ENCODE data around the gene ACSF3. TPM values are rescaled to one million over a fixed set of nuclear protein-coding genes. Genes with fewer than 3 reads are reported as not detected.

The ACSF3 gene
- total and polyA plus RNA-seq, 2 donors (not counting 1 experiment from before 2014, with no cell fraction given), result 45.2 to 113 TPM

DNA sequence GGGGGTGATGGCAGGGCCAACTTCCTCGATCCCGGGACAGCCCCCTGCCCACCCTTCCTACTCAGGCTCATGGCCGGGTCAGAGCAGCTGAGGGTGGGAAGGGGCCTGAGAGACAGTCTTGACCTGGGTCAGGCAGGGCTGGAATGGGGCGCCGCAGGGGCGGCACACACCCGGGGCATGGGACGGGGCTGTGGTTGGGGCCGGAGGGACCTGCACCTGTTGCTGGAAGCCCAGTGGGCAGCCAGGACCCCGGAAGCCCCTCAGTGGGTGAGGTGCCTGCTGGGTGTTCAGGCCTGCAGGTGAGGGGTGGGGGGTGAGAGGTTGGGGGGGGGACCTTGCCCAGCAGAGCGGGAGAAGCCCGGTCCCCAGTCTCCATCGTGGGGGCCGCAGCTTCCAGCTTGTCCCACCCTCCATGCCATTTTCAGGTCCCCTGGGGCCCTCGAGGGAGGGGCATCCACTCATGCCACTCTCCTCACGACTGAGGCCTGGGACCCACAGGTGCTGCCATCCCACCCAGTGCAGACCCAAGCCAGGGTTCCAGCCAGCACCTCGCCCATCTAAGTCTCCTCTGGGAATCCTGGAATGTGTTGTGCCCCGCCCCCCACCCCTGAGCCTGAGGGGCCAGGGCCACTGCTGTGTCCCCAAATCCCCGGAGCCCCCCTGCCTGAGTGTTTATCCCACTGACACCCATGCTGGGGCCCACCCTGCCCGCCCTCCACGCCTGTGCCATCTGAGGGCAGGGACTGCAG lies 43.4 kb upstream of the ACSF3 start:
- H3K4me3 Mint-ChIP-seq, result no peak overlapping the region
- H3K79me2 ChIP-seq (ENCODE audit: control insufficient read depth, insufficient read depth, low read length), result no peaks in the 10 kb centered on the region
- TF ChIP-seq EZH2 (IDR thresholded peaks at IDR 0.05; ENCODE audit: borderline replicate concordance, insufficient read depth, low read depth, low read length, poor library complexity, severe bottlenecking), result no peak
- TF ChIP-seq, protein P1, sequence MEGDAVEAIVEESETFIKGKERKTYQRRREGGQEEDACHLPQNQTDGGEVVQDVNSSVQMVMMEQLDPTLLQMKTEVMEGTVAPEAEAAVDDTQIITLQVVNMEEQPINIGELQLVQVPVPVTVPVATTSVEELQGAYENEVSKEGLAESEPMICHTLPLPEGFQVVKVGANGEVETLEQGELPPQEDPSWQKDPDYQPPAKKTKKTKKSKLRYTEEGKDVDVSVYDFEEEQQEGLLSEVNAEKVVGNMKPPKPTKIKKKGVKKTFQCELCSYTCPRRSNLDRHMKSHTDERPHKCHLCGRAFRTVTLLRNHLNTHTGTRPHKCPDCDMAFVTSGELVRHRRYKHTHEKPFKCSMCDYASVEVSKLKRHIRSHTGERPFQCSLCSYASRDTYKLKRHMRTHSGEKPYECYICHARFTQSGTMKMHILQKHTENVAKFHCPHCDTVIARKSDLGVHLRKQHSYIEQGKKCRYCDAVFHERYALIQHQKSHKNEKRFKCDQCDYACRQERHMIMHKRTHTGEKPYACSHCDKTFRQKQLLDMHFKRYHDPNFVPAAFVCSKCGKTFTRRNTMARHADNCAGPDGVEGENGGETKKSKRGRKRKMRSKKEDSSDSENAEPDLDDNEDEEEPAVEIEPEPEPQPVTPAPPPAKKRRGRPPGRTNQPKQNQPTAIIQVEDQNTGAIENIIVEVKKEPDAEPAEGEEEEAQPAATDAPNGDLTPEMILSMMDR (IDR thresholded peaks at IDR 0.05), result no peak
- no peaks in the 10 kb centered on the region for H4K20me1 ChIP-seq (ENCODE audit: control insufficient read depth, insufficient read depth, low read length, poor library complexity, severe bottlenecking)
- ChIA-PET CTCF (no interaction called here), POLR2A (no interaction called here)
- H3K4me1 ChIP-seq (ENCODE audit: control insufficient read depth in 2 of 2, insufficient read depth in 2 of 2, low read length in 2 of 2), result no peaks in the 10 kb centered on the region
- no peak overlapping the region for H3K4me2 ChIP-seq (replicated peaks; ENCODE audit: low read depth, low read length, poor library complexity, severe bottlenecking)
- WGBS (ENCODE audit: insufficient coverage), result 84% methylated on average over 15 of the region's 21 CpGs
- no peak overlapping the region for H3K9ac ChIP-seq (ENCODE audit: low read length)
- no peak overlapping the region for H2AFZ ChIP-seq (ENCODE audit: insufficient read depth, low read depth, low read length, poor library complexity, severe bottlenecking)
- H3K4me1 Mint-ChIP-seq, result peaks cover 3% of the 10 kb centered on the region
- H3K27ac Mint-ChIP-seq, result no peak overlapping the region
- H3K27me3 ChIP-seq (replicated peaks in 1 of 4; ENCODE audit: control extremely low read depth in 1 of 4, control insufficient read depth in 3 of 4, insufficient read depth in 4 of 4, low read length in 3 of 4), result peaks cover 0 to 4% (median 2%) of the 10 kb centered on the region in 4 experiments
- H3K27ac ChIP-seq (ENCODE audit: low read length in 2 of 2), result no peak overlapping the region
- no peak overlapping the region for H3K4me3 ChIP-seq (ENCODE audit: control extremely low read depth in 1 of 5, extremely low read depth in 1 of 5, insufficient read depth in 1 of 5, low read depth in 2 of 5, low read length in 4 of 5)
- H3K27me3 Mint-ChIP-seq, result peaks cover 3% of the 10 kb centered on the region
- no peaks in the 10 kb centered on the region for H3K9me3 ChIP-seq (ENCODE audit: control extremely low read depth in 1 of 3, control insufficient read depth in 2 of 3, insufficient read depth in 1 of 3, low read length in 2 of 3)
- intact Hi-C loops (cut with micrococcal nuclease), result no loop called here
- DNase-seq (no peak), ATAC-seq (ENCODE audit: low read depth) (no peak)
- H3K9me3 Mint-ChIP-seq (ENCODE audit: insufficient read depth), result peaks cover 3% of the 10 kb centered on the region
- H3K36me3 ChIP-seq (replicated peaks in 1 of 2; ENCODE audit: control extremely low read depth in 1 of 2, control insufficient read depth in 1 of 2, extremely low read depth in 1 of 2, insufficient read depth in 2 of 2, low read length in 1 of 2), result no peaks in the 10 kb centered on the region

DNA sequence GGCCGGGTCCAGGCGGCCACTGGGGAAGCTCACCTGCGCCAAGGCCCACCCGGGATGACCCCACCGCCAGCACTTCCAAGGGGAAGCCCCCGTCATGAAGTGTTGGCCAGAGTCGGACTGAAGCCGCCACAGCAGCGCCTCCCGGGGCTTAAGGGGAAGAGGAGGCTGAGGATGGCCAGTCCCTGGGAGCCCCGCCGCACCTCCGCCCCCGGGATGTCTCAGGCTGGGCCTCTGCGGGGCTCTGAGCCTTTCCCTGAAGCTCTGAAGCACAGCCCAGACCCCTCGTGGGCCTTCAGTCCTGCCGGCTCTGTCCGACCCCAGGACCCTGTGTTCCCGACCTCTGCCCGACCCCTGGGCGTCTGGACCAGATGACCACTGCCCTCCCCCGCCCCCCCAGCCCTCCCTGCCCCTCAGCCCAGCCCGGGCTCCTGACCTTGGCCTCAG lies 42.8 kb upstream of the ACSF3 start:
- Histone ChIP-seq H3K27ac (ENCODE audit: low read length in 2 of 2) (no peak overlapping the region), H3K79me2 (ENCODE audit: control insufficient read depth, insufficient read depth, low read length) (no peaks in the 10 kb centered on the region), H3K36me3 (replicated peaks in 1 of 2; ENCODE audit: control extremely low read depth in 1 of 2, control insufficient read depth in 1 of 2, extremely low read depth in 1 of 2, insufficient read depth in 2 of 2, low read length in 1 of 2) (no peaks in the 10 kb centered on the region), H3K4me2 (replicated peaks; ENCODE audit: low read depth, low read length, poor library complexity, severe bottlenecking) (no peak overlapping the region), H2AFZ (ENCODE audit: insufficient read depth, low read depth, low read length, poor library complexity, severe bottlenecking) (no peak overlapping the region), H3K4me3 (ENCODE audit: control extremely low read depth in 1 of 5, extremely low read depth in 1 of 5, insufficient read depth in 1 of 5, low read depth in 2 of 5, low read length in 4 of 5) (no peak overlapping the region), H4K20me1 (ENCODE audit: control insufficient read depth, insufficient read depth, low read length, poor library complexity, severe bottlenecking) (no peaks in the 10 kb centered on the region), H3K9ac (ENCODE audit: low read length) (no peak overlapping the region), H3K27me3 (replicated peaks in 1 of 4; ENCODE audit: control extremely low read depth in 1 of 4, control insufficient read depth in 3 of 4, insufficient read depth in 4 of 4, low read length in 3 of 4) (peaks cover 0 to 4% (median 2%) of the 10 kb centered on the region in 4 experiments), H3K4me1 (ENCODE audit: control insufficient read depth in 2 of 2, insufficient read depth in 2 of 2, low read length in 2 of 2) (no peaks in the 10 kb centered on the region), H3K9me3 (ENCODE audit: control extremely low read depth in 1 of 3, control insufficient read depth in 2 of 3, insufficient read depth in 1 of 3, low read length in 2 of 3) (no peaks in the 10 kb centered on the region)
- Mint-ChIP-seq H3K27me3 (peaks cover 3% of the 10 kb centered on the region), H3K9me3 (ENCODE audit: insufficient read depth) (peaks cover 2% of the 10 kb centered on the region), H3K27ac (no peak overlapping the region), H3K4me1 (peaks cover 3% of the 10 kb centered on the region), H3K4me3 (no peak overlapping the region)
- ChIA-PET CTCF (no interaction called here), POLR2A (no interaction called here)
- intact Hi-C loops (cut with micrococcal nuclease), result no loop called here
- ATAC-seq (ENCODE audit: low read depth), result no peak
- no peak for TF ChIP-seq EZH2 (IDR thresholded peaks at IDR 0.05; ENCODE audit: borderline replicate concordance, insufficient read depth, low read depth, low read length, poor library complexity, severe bottlenecking)
- TF ChIP-seq, protein P1 (IDR thresholded peaks at IDR 0.05), result no peak
- WGBS (ENCODE audit: insufficient coverage), result 94% methylated on average over 20 of the region's 23 CpGs
- DNase-seq, result no peak

All from B cell (primary cell).